Sigmoid colon (tissue), 7 donors: ENCODE data around the gene CAMTA1. TPM values are rescaled to one million over a fixed set of nuclear protein-coding genes. Genes with fewer than 3 reads are reported as not detected.

Source experiments
- DNase-seq: peaks from one replicate; pipeline ENCODE4 v3.0.0-alpha.2; 2019
- H3K27ac ChIP-seq, 4 donors: fragments of 200-600 bp; sonication (generic); one replicate each; pipeline ENCODE4 v1.5.1; 2016 to 2019; ENCODE audit warnings: mild to moderate bottlenecking in 1 of 4
- H3K27me3 ChIP-seq, 3 donors: fragments of 200-600 bp; sonication (generic); one replicate each; pipeline ENCODE4 v1.5.1; 2019; ENCODE audit warnings: mild to moderate bottlenecking in 1 of 3
- H3K36me3 ChIP-seq, 4 donors: fragments of 200-600 bp; sonication (generic); one replicate each; pipeline ENCODE4 v1.5.1; 2016 to 2019
- H3K4me1 ChIP-seq, 4 donors: fragments of 200-600 bp; sonication (generic); one replicate each; pipeline ENCODE4 v1.5.1; 2017 to 2019
- H3K4me3 ChIP-seq, 4 donors: fragments of 200-600 bp; sonication (generic); one replicate each; pipeline ENCODE4 v1.5.1; 2017 to 2019; ENCODE audit warnings: mild to moderate bottlenecking in 2 of 4, moderate library complexity in 1 of 4
- H3K9me3 ChIP-seq, 4 donors: fragments of 200-600 bp in 3 of 4; sonication (generic) in 3 of 4; one replicate each; pipeline versions ENCODE4 v1.5.1 to v1.6.1; 2013 to 2019
- CTCF ChIP-seq, 4 experiments: fragments of 450-650 bp in 3 of 4; fragments of 200-600 bp in 1 of 4; IDR thresholded peaks; one replicate each; pipeline ENCODE4 v1.5.1; 2016 to 2019; ENCODE audit warnings: antibody characterized with exemption in 4 of 4, mild to moderate bottlenecking in 3 of 4, moderate library complexity in 2 of 4
- EP300 ChIP-seq, 4 donors: sonication (generic); formaldehyde crosslinking; IDR thresholded peaks; one replicate each; pipeline ENCODE4 v1.6.1; 2017; ENCODE audit warnings: antibody characterized with exemption in 4 of 4
- POLR2A ChIP-seq, 2 donors: fragments of 450-650 bp; IDR thresholded peaks; one replicate each; pipeline ENCODE4 v1.6.1; 2016; ENCODE audit warnings: antibody characterized with exemption in 2 of 2, mild to moderate bottlenecking in 2 of 2, moderate library complexity in 2 of 2
- POLR2AphosphoS5 ChIP-seq, 4 donors: sonication (generic); formaldehyde crosslinking; IDR thresholded peaks; one replicate each; pipeline ENCODE4 v1.6.1; 2017; ENCODE audit warnings: antibody characterized with exemption in 4 of 4
- WGBS, 2 donors: extraction: QIAGEN DNeasy Blood & Tissue Kit; methylation state at CpG; one replicate each; pipeline ENCODE4 v1.1.7; 2013; 5-methylcytosine and 5-hydroxymethylcytosine counted together
- intact Hi-C: fragments of 100-400 bp; cut with DNase I; formaldehyde crosslinking; loops from one replicate; pipeline ENCODE4 v1.15.1; 2023
- polyA plus RNA-seq, 3 donors: library from polyadenylated mRNA; stranded (reverse); fragments of 200-250 nt; gene quantifications; one replicate each; pipeline ENCODE4 v1.2.3, GENCODE V29; 2013
- total RNA-seq, 4 donors: library from RNA; depleted of rRNA; stranded (reverse); fragments of >200 nt; gene quantifications; one replicate each; pipeline ENCODE4 v1.1.0, GENCODE V29; 2016
- donor health status: healthy with polysubstance abuse.
- donor health status: Bipolar disorder and iron deficiency.
- donor health status: healthy.

Gene CAMTA1
- total and polyA plus RNA-seq, 7 donors: 97.9 to 196 (median 177) TPM

GRCh38 chr1:7356079-7356478, 570.8 kb downstream of the CAMTA1 start:
- Histone ChIP-seq H3K27me3 (no peaks in the 10 kb centered on the region), H3K36me3 (no peaks in the 10 kb centered on the region), H3K4me1 (peaks cover 0 to 9% (median 4%) of the 10 kb centered on the region in 4 donors), H3K4me3 (no peak overlapping the region), H3K27ac (no peak overlapping the region), H3K9me3 (no peaks in the 10 kb centered on the region)
- WGBS, 2 donors: 61 to 77% methylated on average over 5 of the region's 5 CpGs
- intact Hi-C loops: no loop called here
- TF ChIP-seq POLR2A (IDR thresholded peaks at IDR 0.05) (no peak), CTCF (IDR thresholded peaks at IDR 0.05) (no peak), POLR2AphosphoS5 (IDR thresholded peaks at IDR 0.05) (no peak), EP300 (IDR thresholded peaks at IDR 0.05) (no peak)
- DNase-seq: no peak

GRCh38 chr1:7358425-7358824, 573.2 kb downstream of the CAMTA1 start:
- WGBS, 2 donors: 83 to 87% methylated on average over 11 of the region's 11 CpGs
- Histone ChIP-seq H3K4me1 (peaks cover 0 to 4% (median 0%) of the 10 kb centered on the region in 4 donors), H3K4me3 (no peak overlapping the region), H3K36me3 (no peaks in the 10 kb centered on the region), H3K27ac (no peak overlapping the region), H3K27me3 (no peaks in the 10 kb centered on the region), H3K9me3 (no peaks in the 10 kb centered on the region)
- intact Hi-C loops: no loop called here
- no peak for TF ChIP-seq POLR2AphosphoS5 (IDR thresholded peaks at IDR 0.05)
- TF ChIP-seq CTCF (IDR thresholded peaks at IDR 0.05): no peak
- TF ChIP-seq POLR2A (IDR thresholded peaks at IDR 0.05): no peak
- TF ChIP-seq EP300 (IDR thresholded peaks at IDR 0.05): no peak
- no peak for DNase-seq

GRCh38 chr1:7360526-7360925, 575.3 kb downstream of the CAMTA1 start:
- no peaks in the 10 kb centered on the region for H3K27me3 ChIP-seq
- WGBS, 2 donors: 47 to 57% methylated on average over 6 of the region's 6 CpGs
- no peak for DNase-seq
- no peak for TF ChIP-seq POLR2A (IDR thresholded peaks at IDR 0.05)
- TF ChIP-seq CTCF (IDR thresholded peaks at IDR 0.05): no peak
- no peak for TF ChIP-seq EP300 (IDR thresholded peaks at IDR 0.05)
- TF ChIP-seq POLR2AphosphoS5 (IDR thresholded peaks at IDR 0.05): no peak
- H3K4me3 ChIP-seq: no peak overlapping the region
- H3K36me3 ChIP-seq: no peaks in the 10 kb centered on the region
- peaks cover 0 to 8% (median 0%) of the 10 kb centered on the region in 4 donors for H3K4me1 ChIP-seq
- H3K27ac ChIP-seq: no peak overlapping the region
- H3K9me3 ChIP-seq: no peaks in the 10 kb centered on the region
- intact Hi-C loops: no loop called here

- Histone ChIP-seq H3K4me1 (peaks cover 0 to 8% (median 0%) of the 10 kb centered on the region in 4 donors), H3K9me3 (no peaks in the 10 kb centered on the region), H3K27me3 (no peaks in the 10 kb centered on the region), H3K36me3 (no peaks in the 10 kb centered on the region), H3K27ac (no peak overlapping the region), H3K4me3 (no peak overlapping the region)
- TF ChIP-seq POLR2A (IDR thresholded peaks at IDR 0.05) (no peak), POLR2AphosphoS5 (IDR thresholded peaks at IDR 0.05) (no peak), EP300 (IDR thresholded peaks at IDR 0.05) (no peak)
- intact Hi-C loops: no loop called here
- WGBS, 2 donors: 88 to 89% methylated on average over 4 of the region's 4 CpGs
- DNase-seq: no peak
These were observed 577.7 kb downstream of the CAMTA1 start for GRCh38 chr1:7362947-7363346.

GRCh38 chr1:7363450-7363849, 578.2 kb downstream of the CAMTA1 start:
- H3K4me1 ChIP-seq: peaks cover 0 to 8% (median 0%) of the 10 kb centered on the region in 4 donors
- no peaks in the 10 kb centered on the region for H3K36me3 ChIP-seq
- no peak overlapping the region for H3K27ac ChIP-seq
- no peak overlapping the region for H3K4me3 ChIP-seq
- WGBS, 2 donors: 75 to 88% methylated on average over 6 of the region's 6 CpGs
- no peak for DNase-seq
- H3K27me3 ChIP-seq: no peaks in the 10 kb centered on the region
- intact Hi-C loops: no loop called here
- no peaks in the 10 kb centered on the region for H3K9me3 ChIP-seq
- TF ChIP-seq EP300 (IDR thresholded peaks at IDR 0.05) (no peak), POLR2AphosphoS5 (IDR thresholded peaks at IDR 0.05) (peak in 1 of 4 donors; percentile 14)

GRCh38 chr1:7365706-7366105, 580.5 kb downstream of the CAMTA1 start:
- no peak overlapping the region for H3K27ac ChIP-seq
- intact Hi-C loops: no loop called here
- no peak overlapping the region for H3K4me3 ChIP-seq
- WGBS, 2 donors: 81 to 83% methylated on average over 8 of the region's 8 CpGs
- DNase-seq: no peak
- H3K27me3 ChIP-seq: no peaks in the 10 kb centered on the region
- no peaks in the 10 kb centered on the region for H3K9me3 ChIP-seq
- H3K36me3 ChIP-seq: no peaks in the 10 kb centered on the region
- TF ChIP-seq POLR2AphosphoS5 (IDR thresholded peaks at IDR 0.05) (no peak), EP300 (IDR thresholded peaks at IDR 0.05) (no peak), CTCF (IDR thresholded peaks at IDR 0.05) (no peak), POLR2A (IDR thresholded peaks at IDR 0.05) (no peak)
- H3K4me1 ChIP-seq: peaks cover 0 to 8% (median 0%) of the 10 kb centered on the region in 4 donors
